ENCODE data around the gene PPP2R5E. TPM values are rescaled to one million over a fixed set of nuclear protein-coding genes. Genes with fewer than 3 reads are reported as not detected.

PPP2R5E gene
- total and polyA plus RNA-seq, 9 donors = 14.2 to 25.5 (median 20.1) TPM

- Histone ChIP-seq H3K27me3 (ENCODE audit: control insufficient read depth, insufficient read depth, low read length) (no peaks in the 10 kb centered on the region), H3K27ac (ENCODE audit: low read length) (no peak overlapping the region), H3K4me3 (ENCODE audit: low read length) (no peak overlapping the region), H3K9me3 (replicated peaks; ENCODE audit: control insufficient read depth, low read depth, low read length) (no peaks in the 10 kb centered on the region), H3K4me1 (ENCODE audit: control insufficient read depth, insufficient read depth, low read length) (no peaks in the 10 kb centered on the region), H3K36me3 (ENCODE audit: control insufficient read depth, insufficient read depth, low read length) (no peaks in the 10 kb centered on the region)
- no peak for DNase-seq
- 71% methylated on average over 3 of the region's 7 CpGs for WGBS (ENCODE audit: insufficient coverage)
Observed at GRCh38 chr14:63555572-63555971, 12.4 kb upstream of the PPP2R5E start.

- DNase-seq = no peak
- 40% methylated on average over 1 of the region's 3 CpGs for WGBS (ENCODE audit: insufficient coverage)
- H3K27ac ChIP-seq (ENCODE audit: low read length) = no peak overlapping the region
- H3K27me3 ChIP-seq (ENCODE audit: control insufficient read depth, insufficient read depth, low read length) = no peaks in the 10 kb centered on the region
- no peak overlapping the region for H3K4me3 ChIP-seq (ENCODE audit: low read length)
- no peaks in the 10 kb centered on the region for H3K9me3 ChIP-seq (replicated peaks; ENCODE audit: control insufficient read depth, low read depth, low read length)
- H3K4me1 ChIP-seq (ENCODE audit: control insufficient read depth, insufficient read depth, low read length) = no peaks in the 10 kb centered on the region
- no peaks in the 10 kb centered on the region for H3K36me3 ChIP-seq (ENCODE audit: control insufficient read depth, insufficient read depth, low read length)
Observed at GRCh38 chr14:63551332-63551731, 8.2 kb upstream of the PPP2R5E start.

GRCh38 chr14:63547798-63548335, 4.7 kb upstream of the PPP2R5E start:
- WGBS (ENCODE audit: insufficient coverage) = 82% methylated on average over 3 of the region's 8 CpGs
- no peak for DNase-seq
- Histone ChIP-seq H3K36me3 (ENCODE audit: control insufficient read depth, insufficient read depth, low read length) (no peaks in the 10 kb centered on the region), H3K9me3 (replicated peaks; ENCODE audit: control insufficient read depth, low read depth, low read length) (no peaks in the 10 kb centered on the region), H3K4me1 (ENCODE audit: control insufficient read depth, insufficient read depth, low read length) (no peaks in the 10 kb centered on the region), H3K4me3 (ENCODE audit: low read length) (no peak overlapping the region), H3K27ac (ENCODE audit: low read length) (no peak overlapping the region), H3K27me3 (ENCODE audit: control insufficient read depth, insufficient read depth, low read length) (no peaks in the 10 kb centered on the region)

- no peaks in the 10 kb centered on the region for H3K27me3 ChIP-seq (ENCODE audit: control insufficient read depth, insufficient read depth, low read length)
- no peak overlapping the region for H3K27ac ChIP-seq (ENCODE audit: low read length)
- WGBS (ENCODE audit: insufficient coverage) = no CpG with 5 or more reads among the region's 3 CpGs
- H3K9me3 ChIP-seq (replicated peaks; ENCODE audit: control insufficient read depth, low read depth, low read length) = no peaks in the 10 kb centered on the region
- peaks cover 3% of the 10 kb centered on the region for H3K4me1 ChIP-seq (ENCODE audit: control insufficient read depth, insufficient read depth, low read length)
- no peak for DNase-seq
- H3K4me3 ChIP-seq (ENCODE audit: low read length) = no peak overlapping the region
- no peaks in the 10 kb centered on the region for H3K36me3 ChIP-seq (ENCODE audit: control insufficient read depth, insufficient read depth, low read length)
Observed at GRCh38 chr14:63545431-63545830, 2.3 kb upstream of the PPP2R5E start.

- peak overlapping the region; percentile 98 for H3K4me3 ChIP-seq (ENCODE audit: low read length)
- H3K4me1 ChIP-seq (ENCODE audit: control insufficient read depth, insufficient read depth, low read length) = peaks cover 3% of the 10 kb centered on the region
- DNase-seq = peak; percentile 46
- H3K27me3 ChIP-seq (ENCODE audit: control insufficient read depth, insufficient read depth, low read length) = no peaks in the 10 kb centered on the region
- H3K36me3 ChIP-seq (ENCODE audit: control insufficient read depth, insufficient read depth, low read length) = peaks cover 2% of the 10 kb centered on the region
- no peaks in the 10 kb centered on the region for H3K9me3 ChIP-seq (replicated peaks; ENCODE audit: control insufficient read depth, low read depth, low read length)
- no peak overlapping the region for H3K27ac ChIP-seq (ENCODE audit: low read length)
- WGBS (ENCODE audit: insufficient coverage) = 40% methylated on average over 1 of the region's 6 CpGs
Observed at GRCh38 chr14:63544591-63545299, 1.6 kb upstream of the PPP2R5E start.

GRCh38 chr14:63543826-63544406, 739 bp upstream of the PPP2R5E start:
- Histone ChIP-seq H3K4me3 (ENCODE audit: low read length) (peak overlapping the region; percentile 98), H3K27me3 (ENCODE audit: control insufficient read depth, insufficient read depth, low read length) (no peaks in the 10 kb centered on the region), H3K36me3 (ENCODE audit: control insufficient read depth, insufficient read depth, low read length) (peaks cover 5% of the 10 kb centered on the region), H3K9me3 (replicated peaks; ENCODE audit: control insufficient read depth, low read depth, low read length) (no peaks in the 10 kb centered on the region), H3K4me1 (ENCODE audit: control insufficient read depth, insufficient read depth, low read length) (peaks cover 3% of the 10 kb centered on the region), H3K27ac (ENCODE audit: low read length) (peak overlapping the region; percentile 93)
- 0% methylated on average over 17 of the region's 22 CpGs for WGBS (ENCODE audit: insufficient coverage)
- DNase-seq = peak; percentile 36

GRCh38 chr14:63542231-63542999, 762 bp downstream of the PPP2R5E start:
- peak; percentile 46 for DNase-seq
- Histone ChIP-seq H3K4me3 (ENCODE audit: low read length) (peak overlapping the region; percentile 94), H3K27ac (ENCODE audit: low read length) (peak overlapping the region; percentile 92), H3K9me3 (replicated peaks; ENCODE audit: control insufficient read depth, low read depth, low read length) (no peaks in the 10 kb centered on the region), H3K27me3 (ENCODE audit: control insufficient read depth, insufficient read depth, low read length) (no peaks in the 10 kb centered on the region), H3K4me1 (ENCODE audit: control insufficient read depth, insufficient read depth, low read length) (peaks cover 3% of the 10 kb centered on the region), H3K36me3 (ENCODE audit: control insufficient read depth, insufficient read depth, low read length) (peaks cover 16% of the 10 kb centered on the region)
- WGBS (ENCODE audit: insufficient coverage) = 0% methylated on average over 33 of the region's 46 CpGs

GRCh38 chr14:63535918-63536317, 7.3 kb downstream of the PPP2R5E start:
- H3K4me1 ChIP-seq (ENCODE audit: control insufficient read depth, insufficient read depth, low read length) = no peaks in the 10 kb centered on the region
- H3K36me3 ChIP-seq (ENCODE audit: control insufficient read depth, insufficient read depth, low read length) = peaks cover 22% of the 10 kb centered on the region
- no peaks in the 10 kb centered on the region for H3K27me3 ChIP-seq (ENCODE audit: control insufficient read depth, insufficient read depth, low read length)
- H3K27ac ChIP-seq (ENCODE audit: low read length) = no peak overlapping the region
- DNase-seq = peak; percentile 70
- H3K9me3 ChIP-seq (replicated peaks; ENCODE audit: control insufficient read depth, low read depth, low read length) = no peaks in the 10 kb centered on the region
- H3K4me3 ChIP-seq (ENCODE audit: low read length) = no peak overlapping the region

GRCh38 chr14:63533474-63533873, 9.7 kb downstream of the PPP2R5E start:
- no peaks in the 10 kb centered on the region for H3K9me3 ChIP-seq (replicated peaks; ENCODE audit: control insufficient read depth, low read depth, low read length)
- H3K27me3 ChIP-seq (ENCODE audit: control insufficient read depth, insufficient read depth, low read length) = no peaks in the 10 kb centered on the region
- DNase-seq = no peak
- no peak overlapping the region for H3K27ac ChIP-seq (ENCODE audit: low read length)
- H3K4me1 ChIP-seq (ENCODE audit: control insufficient read depth, insufficient read depth, low read length) = no peaks in the 10 kb centered on the region
- 98% methylated on average over 12 of the region's 15 CpGs for WGBS (ENCODE audit: insufficient coverage)
- no peak overlapping the region for H3K4me3 ChIP-seq (ENCODE audit: low read length)
- peaks cover 14% of the 10 kb centered on the region for H3K36me3 ChIP-seq (ENCODE audit: control insufficient read depth, insufficient read depth, low read length)

GRCh38 chr14:63524537-63525155, 18.5 kb downstream of the PPP2R5E start:
- no peaks in the 10 kb centered on the region for H3K9me3 ChIP-seq (replicated peaks; ENCODE audit: control insufficient read depth, low read depth, low read length)
- no peak overlapping the region for H3K4me3 ChIP-seq (ENCODE audit: low read length)
- WGBS (ENCODE audit: insufficient coverage) = 91% methylated on average over 10 of the region's 12 CpGs
- no peaks in the 10 kb centered on the region for H3K4me1 ChIP-seq (ENCODE audit: control insufficient read depth, insufficient read depth, low read length)
- H3K27me3 ChIP-seq (ENCODE audit: control insufficient read depth, insufficient read depth, low read length) = no peaks in the 10 kb centered on the region
- DNase-seq = no peak
- H3K27ac ChIP-seq (ENCODE audit: low read length) = no peak overlapping the region
- peaks cover 3% of the 10 kb centered on the region for H3K36me3 ChIP-seq (ENCODE audit: control insufficient read depth, insufficient read depth, low read length)
